ENCODE measurements around the gene CISD3.

Gene CISD3

GRCh38 chr17:38716368-38717005, 13.7 kb upstream of the CISD3 start:
- Histone ChIP-seq H3K36me3 (ENCODE audit: control insufficient read depth, insufficient read depth, low read length) (peaks cover 57% of the 10 kb centered on the region), H3K4me3 (replicated peaks; ENCODE audit: low read depth, low read length) (no peak overlapping the region), H3K27me3 (replicated peaks; ENCODE audit: control insufficient read depth, insufficient read depth, low read length) (no peaks in the 10 kb centered on the region)
- DNase-seq (ENCODE audit: extremely low read depth, insufficient read length), result no peak
- no peak for TF ChIP-seq CTCF (IDR thresholded peaks at IDR 0.05; ENCODE audit: insufficient read depth, low read length, poor library complexity, severe bottlenecking)

GRCh38 chr17:38717139-38717745, 12.9 kb upstream of the CISD3 start:
- no peak for TF ChIP-seq CTCF (IDR thresholded peaks at IDR 0.05; ENCODE audit: insufficient read depth, low read length, poor library complexity, severe bottlenecking)
- H3K36me3 ChIP-seq (ENCODE audit: control insufficient read depth, insufficient read depth, low read length), result peaks cover 52% of the 10 kb centered on the region
- H3K4me3 ChIP-seq (replicated peaks; ENCODE audit: low read depth, low read length), result no peak overlapping the region
- no peaks in the 10 kb centered on the region for H3K27me3 ChIP-seq (replicated peaks; ENCODE audit: control insufficient read depth, insufficient read depth, low read length)
- no peak for DNase-seq (ENCODE audit: extremely low read depth, insufficient read length)

GRCh38 chr17:38719289-38719942, 10.7 kb upstream of the CISD3 start:
- no peak overlapping the region for H3K4me3 ChIP-seq (replicated peaks; ENCODE audit: low read depth, low read length)
- H3K27me3 ChIP-seq (replicated peaks; ENCODE audit: control insufficient read depth, insufficient read depth, low read length), result no peaks in the 10 kb centered on the region
- H3K36me3 ChIP-seq (ENCODE audit: control insufficient read depth, insufficient read depth, low read length), result peaks cover 44% of the 10 kb centered on the region
- DNase-seq (ENCODE audit: extremely low read depth, insufficient read length), result no peak
- no peak for TF ChIP-seq CTCF (IDR thresholded peaks at IDR 0.05; ENCODE audit: insufficient read depth, low read length, poor library complexity, severe bottlenecking)

GRCh38 chr17:38719943-38720641, 10.0 kb upstream of the CISD3 start:
- no peak for TF ChIP-seq CTCF (IDR thresholded peaks at IDR 0.05; ENCODE audit: insufficient read depth, low read length, poor library complexity, severe bottlenecking)
- Histone ChIP-seq H3K27me3 (replicated peaks; ENCODE audit: control insufficient read depth, insufficient read depth, low read length) (no peaks in the 10 kb centered on the region), H3K36me3 (ENCODE audit: control insufficient read depth, insufficient read depth, low read length) (peaks cover 46% of the 10 kb centered on the region), H3K4me3 (replicated peaks; ENCODE audit: low read depth, low read length) (no peak overlapping the region)
- DNase-seq (ENCODE audit: extremely low read depth, insufficient read length), result no peak

- TF ChIP-seq CTCF (IDR thresholded peaks at IDR 0.05; ENCODE audit: insufficient read depth, low read length, poor library complexity, severe bottlenecking), result no peak
- H3K4me3 ChIP-seq (replicated peaks; ENCODE audit: low read depth, low read length), result no peak overlapping the region
- peaks cover 40% of the 10 kb centered on the region for H3K36me3 ChIP-seq (ENCODE audit: control insufficient read depth, insufficient read depth, low read length)
- no peaks in the 10 kb centered on the region for H3K27me3 ChIP-seq (replicated peaks; ENCODE audit: control insufficient read depth, insufficient read depth, low read length)
- no peak for DNase-seq (ENCODE audit: extremely low read depth, insufficient read length)
Observed at GRCh38 chr17:38720941-38721340, 9.2 kb upstream of the CISD3 start.
